Stimulated activated CD8-positive, alpha-beta memory T cell treated with anti-CD3 and anti-CD28 coated beads, Interleukin-12 subunit alpha, Interleukin-12 subunit beta, amount 100 ng/mL, for 24 hours (primary cell): ENCODE measurements around the gene PTPN23.

Experiments used
- DNase-seq: peaks from one replicate; pipeline ENCODE4 v3.0.0-alpha.2; 2020; ENCODE audit errors: extremely low read depth

Gene PTPN23

GRCh38 chr3:47407237-47407636, 26.4 kb downstream of the PTPN23 start:
- no peak for DNase-seq

DNA sequence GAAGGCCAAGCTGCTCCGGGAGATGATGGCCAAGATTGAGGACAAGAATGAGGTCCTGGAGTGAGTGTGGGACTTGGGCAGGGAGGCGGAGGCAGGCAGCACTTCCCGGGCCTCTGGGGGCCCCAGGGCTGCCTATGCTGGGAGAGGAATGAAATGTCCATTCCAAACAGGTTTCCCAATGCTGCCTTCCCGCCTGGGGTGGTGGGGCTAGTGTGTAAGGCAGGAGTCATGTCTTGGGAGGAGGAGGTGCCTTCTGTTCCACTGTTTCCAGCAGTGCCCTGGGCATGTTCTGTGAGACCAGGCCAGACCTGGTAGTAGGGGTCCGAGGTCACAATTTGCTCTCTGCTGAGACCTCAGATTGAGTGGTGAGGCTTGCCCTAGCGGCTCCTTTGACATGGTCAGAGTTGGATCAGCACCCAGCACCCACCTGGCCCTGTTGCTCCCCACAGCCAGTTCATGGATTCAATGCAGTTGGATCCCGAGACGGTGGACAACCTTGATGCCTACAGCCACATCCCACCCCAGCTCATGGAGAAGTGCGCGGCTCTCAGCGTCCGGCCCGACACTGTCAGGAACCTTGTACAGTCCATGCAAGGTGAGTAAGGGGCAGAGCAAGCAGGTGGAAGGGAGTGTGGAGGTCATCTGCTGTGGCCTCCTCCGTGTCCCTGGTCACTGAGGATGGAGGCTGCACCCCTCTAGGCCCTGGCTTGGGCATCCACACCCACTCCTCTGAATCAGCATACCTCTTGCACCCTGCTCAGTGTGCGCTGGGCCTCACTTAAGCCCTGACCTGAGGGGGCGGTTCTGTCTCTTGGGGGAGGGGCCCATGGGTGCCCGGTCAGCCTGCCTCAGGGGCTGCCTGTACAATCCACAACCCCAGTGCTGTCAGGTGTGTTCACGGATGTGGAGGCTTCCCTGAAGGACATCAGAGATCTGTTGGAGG, 27.3 kb downstream of the PTPN23 start:
- DNase-seq, result no peak

DNA sequence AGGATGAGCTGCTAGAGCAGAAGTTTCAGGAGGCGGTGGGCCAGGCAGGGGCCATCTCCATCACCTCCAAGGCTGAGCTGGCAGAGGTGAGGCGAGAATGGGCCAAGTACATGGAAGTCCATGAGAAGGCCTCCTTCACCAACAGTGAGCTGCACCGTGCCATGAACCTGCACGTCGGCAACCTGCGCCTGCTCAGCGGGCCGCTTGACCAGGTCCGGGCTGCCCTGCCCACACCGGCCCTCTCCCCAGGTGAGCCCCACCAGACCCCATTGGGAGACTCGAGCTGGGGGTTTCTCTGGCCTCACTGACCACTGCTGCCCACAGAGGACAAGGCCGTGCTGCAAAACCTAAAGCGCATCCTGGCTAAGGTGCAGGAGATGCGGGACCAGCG, 28.0 kb downstream of the PTPN23 start:
- DNase-seq, result no peak

- DNase-seq, result no peak
Measured at GRCh38 chr3:47409284-47409683, 28.5 kb downstream of the PTPN23 start.

GRCh38 chr3:47409688-47410416, 29.0 kb downstream of the PTPN23 start:
- DNase-seq, result no peak

- no peak for DNase-seq
Measured at GRCh38 chr3:47410417-47410720, 29.5 kb downstream of the PTPN23 start.

- DNase-seq, result no peak
Measured at GRCh38 chr3:47410801-47411646, 30.2 kb downstream of the PTPN23 start.

GRCh38 chr3:47411696-47412452, 31.1 kb downstream of the PTPN23 start:
- DNase-seq, result no peak

GRCh38 chr3:47412453-47412756, 31.6 kb downstream of the PTPN23 start:
- DNase-seq, result no peak

DNA sequence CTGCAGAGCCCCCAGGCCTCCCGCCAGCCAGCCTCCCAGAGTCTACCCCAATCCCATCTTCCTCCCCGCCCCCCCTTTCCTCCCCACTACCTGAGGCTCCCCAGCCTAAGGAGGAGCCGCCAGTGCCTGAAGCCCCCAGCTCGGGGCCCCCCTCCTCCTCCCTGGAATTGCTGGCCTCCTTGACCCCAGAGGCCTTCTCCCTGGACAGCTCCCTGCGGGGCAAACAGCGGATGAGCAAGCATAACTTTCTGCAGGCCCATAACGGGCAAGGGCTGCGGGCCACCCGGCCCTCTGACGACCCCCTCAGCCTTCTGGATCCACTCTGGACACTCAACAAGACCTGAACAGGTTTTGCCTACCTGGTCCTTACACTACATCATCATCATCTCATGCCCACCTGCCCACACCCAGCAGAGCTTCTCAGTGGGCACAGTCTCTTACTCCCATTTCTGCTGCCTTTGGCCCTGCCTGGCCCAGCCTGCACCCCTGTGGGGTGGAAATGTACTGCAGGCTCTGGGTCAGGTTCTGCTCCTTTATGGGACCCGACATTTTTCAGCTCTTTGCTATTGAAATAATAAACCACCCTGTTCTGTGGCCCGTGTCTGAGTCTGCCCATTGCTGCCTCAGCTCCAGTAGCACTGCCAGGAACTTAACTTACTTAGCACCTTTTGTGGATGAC, 32.2 kb downstream of the PTPN23 start:
- no peak for DNase-seq

GRCh38 chr3:47413751-47414150, 32.9 kb downstream of the PTPN23 start:
- no peak for DNase-seq

- DNase-seq, result no peak
Measured at GRCh38 chr3:47414161-47414564, 33.3 kb downstream of the PTPN23 start.

DNA sequence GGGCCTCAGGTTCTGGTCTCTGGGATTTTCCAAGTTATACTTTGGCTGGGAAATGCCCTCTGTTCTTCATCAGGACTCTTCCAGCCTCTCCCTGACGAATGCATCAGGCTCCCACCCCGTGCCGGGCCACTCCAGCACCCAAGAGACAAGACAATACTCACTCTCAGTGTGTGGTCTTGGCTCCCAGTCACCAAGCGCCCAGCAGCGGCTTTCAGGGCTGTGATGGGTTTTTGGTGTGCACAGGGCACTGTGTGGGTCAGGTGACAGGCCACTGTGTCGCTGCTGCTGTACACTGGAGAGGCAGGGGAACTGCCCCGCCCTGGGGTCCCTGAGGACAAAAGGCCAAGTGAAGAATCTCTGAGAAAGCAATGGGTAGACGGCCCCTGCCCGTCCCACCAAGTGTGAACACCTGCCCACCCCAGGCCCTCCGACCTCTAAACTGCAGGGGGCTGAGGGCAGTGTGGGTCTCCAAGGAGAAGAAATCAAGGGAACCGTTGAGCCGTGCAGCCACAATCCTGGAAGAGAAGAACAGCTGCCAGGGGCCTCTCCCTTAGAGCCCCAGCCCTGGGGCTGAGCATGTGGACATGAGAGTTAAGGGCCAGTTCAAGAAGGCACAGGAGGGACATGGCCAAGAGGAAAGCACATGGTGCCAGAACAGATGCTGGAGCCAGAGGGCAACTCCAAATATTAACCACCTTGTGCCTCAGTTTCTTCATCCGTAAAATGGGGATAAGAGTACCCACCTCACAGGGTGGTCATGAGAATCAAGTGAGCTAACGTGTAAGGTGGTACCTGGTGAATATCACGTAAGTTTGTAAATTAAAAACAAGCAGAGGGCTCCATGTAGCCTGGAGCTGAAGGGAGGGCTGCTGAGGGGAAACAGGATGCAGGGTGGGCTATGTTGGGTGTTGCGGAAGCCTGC, 34.1 kb downstream of the PTPN23 start:
- no peak for DNase-seq

DNA sequence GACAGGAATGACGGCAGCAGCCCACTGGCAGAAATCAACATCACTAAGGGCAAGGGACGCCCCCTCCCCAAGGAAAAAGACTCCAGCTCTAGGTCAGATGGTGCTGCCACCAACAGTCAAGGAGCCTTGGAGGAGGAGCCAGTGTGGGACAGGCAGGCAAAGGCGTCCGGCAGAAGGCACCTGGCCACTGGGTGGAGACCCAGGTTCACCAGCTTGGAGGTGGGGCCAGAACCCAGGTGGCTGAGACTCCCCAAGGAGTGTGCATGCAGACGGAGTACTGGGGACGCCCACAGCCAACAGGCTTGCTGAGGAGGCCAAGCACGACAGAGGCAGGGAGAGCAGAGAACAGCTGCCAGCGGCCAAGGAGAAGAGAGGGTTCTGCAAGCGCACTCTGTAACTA, 35.2 kb downstream of the PTPN23 start:
- no peak for DNase-seq

GRCh38 chr3:47418167-47419082, 37.6 kb downstream of the PTPN23 start:
- no peak for DNase-seq

GRCh38 chr3:47419083-47420043, 38.5 kb downstream of the PTPN23 start:
- DNase-seq, result no peak

DNA sequence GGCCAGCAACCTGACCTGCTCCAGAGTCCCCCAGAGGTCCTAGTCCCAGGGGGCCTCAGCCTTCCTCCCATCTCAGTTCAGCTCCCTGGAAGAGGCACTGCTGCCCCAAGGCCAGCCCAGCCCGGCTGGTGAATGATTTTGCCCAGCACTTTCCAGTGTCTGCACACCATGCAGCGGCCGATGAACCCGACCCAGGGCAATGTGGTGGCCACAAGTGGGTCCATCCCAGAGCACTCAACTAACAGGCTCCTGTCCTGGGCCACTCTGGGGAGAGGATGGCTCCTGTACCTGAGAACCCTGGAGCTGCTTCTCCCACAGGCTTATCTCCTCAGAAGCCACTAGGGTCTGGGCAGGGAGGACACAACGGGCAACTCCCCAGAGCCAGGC, 39.2 kb downstream of the PTPN23 start:
- no peak for DNase-seq
